IMR-90 (cell line): ENCODE results near the gene TANGO2. TPM values are rescaled to one million over a fixed set of nuclear protein-coding genes. Genes with fewer than 3 reads are reported as not detected.
A peak's percentile ranks its signal among the peaks of the same experiment; 100 is the strongest.

ENCODE experiments used
- ATAC-seq: fragments of 200-7000 bp; cut with Tn5 transposase; 2 replicates; pipeline ENCODE4 v1.9.1; 2020; ENCODE audit warnings: low read depth, mild to moderate bottlenecking, moderate library complexity
- Bru-seq: library from RNA; stranded (reverse); fragments of 400-500 nt; gene quantifications from one replicate; lab custom pipeline; 2021; lab: Mats Ljungman, UMichigan
- BruChase-seq, 2 experiments: library from RNA; stranded (reverse); fragments of 400-500 nt; gene quantifications; one replicate each; lab custom pipeline; 2021; lab: Mats Ljungman, UMichigan
- BruUV-seq: library from RNA; stranded (reverse); fragments of 400-500 nt; replicated peaks from 2 replicates; lab custom pipeline; 2021; lab: Mats Ljungman, UMichigan
- CTCF ChIA-PET: fragments of 300-600 bp; formaldehyde crosslinking; extraction: SDS; loops from one replicate; lab custom pipeline; 2021; ENCODE audit warnings: antibody characterized with exemption; lab: Yijun Ruan, JAX
- POLR2A ChIA-PET: fragments of 300-600 bp; sonication (Branson Sonifier 250); formaldehyde crosslinking; loops from one replicate; lab custom pipeline; 2022; ENCODE audit warnings: antibody characterized with exemption; ENCODE audit not compliant: unreplicated experiment; lab: Charles Lee
- DNase-seq: peaks from one replicate; pipeline ENCODE4 v3.0.0; 2013
- H2AFZ ChIP-seq: replicated peaks from 2 replicates; pipeline ENCODE3; 2013; ENCODE audit warnings: low read length, mild to moderate bottlenecking; ENCODE audit not compliant: poor library complexity
- H2AK5ac ChIP-seq: 2 replicates; pipeline ENCODE4 v1.6.1; 2013; ENCODE audit warnings: low read depth, low read length, inconsistent platforms
- H2AK9ac ChIP-seq: replicated peaks from 2 replicates; pipeline ENCODE3; 2013; ENCODE audit warnings: mild to moderate bottlenecking, low read depth, low read length, moderate library complexity; ENCODE audit not compliant: poor library complexity
- H2BK120ac ChIP-seq: 2 replicates; pipeline ENCODE4 v1.6.1; 2013; ENCODE audit warnings: low read depth, low read length, inconsistent platforms
- H2BK15ac ChIP-seq: 3 replicates; pipeline ENCODE4 v1.6.1; 2013; ENCODE audit warnings: low read depth, low read length, inconsistent platforms
- H2BK20ac ChIP-seq: 2 replicates; pipeline ENCODE4 v1.6.1; 2013; ENCODE audit warnings: low read depth, mild to moderate bottlenecking, inconsistent platforms, low read length, moderate library complexity
- H2BK5ac ChIP-seq: 2 replicates; pipeline ENCODE4 v1.6.1; 2013; ENCODE audit warnings: mild to moderate bottlenecking, low read depth, low read length, inconsistent platforms; ENCODE audit not compliant: poor library complexity, severe bottlenecking
- H3K14ac ChIP-seq: replicated peaks from 2 replicates; pipeline ENCODE4 v1.6.1; 2013; ENCODE audit warnings: low read depth, low read length, inconsistent platforms
- H3K18ac ChIP-seq: 2 replicates; pipeline ENCODE4 v1.6.1; 2013; ENCODE audit warnings: low read depth, low read length, control low read depth
- H3K23ac ChIP-seq: 2 replicates; pipeline ENCODE4 v1.6.1; 2013; ENCODE audit warnings: low read depth, low read length, inconsistent platforms
- H3K27ac ChIP-seq: 2 replicates; pipeline ENCODE4 v1.5.1; 2013; ENCODE audit warnings: mild to moderate bottlenecking, control low read depth, low read length; ENCODE audit not compliant: insufficient read depth
- H3K27me3 ChIP-seq: 2 replicates; pipeline ENCODE4 v1.6.1; 2013; ENCODE audit warnings: low read length; ENCODE audit not compliant: control insufficient read depth, insufficient read depth
- H3K36me3 ChIP-seq: 2 replicates; pipeline ENCODE4 v1.6.1; 2013; ENCODE audit warnings: low read length, mixed read lengths; ENCODE audit not compliant: control insufficient read depth, insufficient read depth
- H3K4ac ChIP-seq: 2 replicates; pipeline ENCODE4 v1.6.1; 2013; ENCODE audit warnings: low read depth, low read length, inconsistent platforms
- H3K4me1 ChIP-seq: 2 replicates; pipeline ENCODE4 v1.6.1; 2013; ENCODE audit warnings: low read length, mixed read lengths; ENCODE audit not compliant: control insufficient read depth, insufficient read depth
- H3K4me2 ChIP-seq: 2 replicates; pipeline ENCODE4 v1.6.1; 2013; ENCODE audit warnings: low read depth, mild to moderate bottlenecking, control low read depth, low read length, moderate library complexity
- H3K4me3 ChIP-seq: 2 replicates; pipeline ENCODE4 v1.5.1; 2013; ENCODE audit warnings: low read depth, mild to moderate bottlenecking, control low read depth, low read length, moderate library complexity; ENCODE audit not compliant: insufficient read depth
- H3K56ac ChIP-seq: 2 replicates; pipeline ENCODE4 v1.6.1; 2013; ENCODE audit warnings: low read length, inconsistent platforms; ENCODE audit not compliant: insufficient read depth; ENCODE audit errors: extremely low read depth
- H3K79me1 ChIP-seq, 2 experiments: 2 replicates each; pipeline ENCODE4 v1.6.1; 2013; ENCODE audit warnings: low read length in 2 of 2, inconsistent platforms in 1 of 2, low read depth in 1 of 2
- H3K9ac ChIP-seq: 2 replicates; pipeline ENCODE4 v1.6.1; 2013; ENCODE audit warnings: low read depth, low read length, control low read depth
- H3K9me1 ChIP-seq: 2 replicates; pipeline ENCODE4 v1.6.1; 2013; ENCODE audit warnings: low read length, inconsistent platforms; ENCODE audit not compliant: insufficient read depth
- H3K9me3 ChIP-seq: 2 replicates; pipeline ENCODE4 v1.6.1; 2013; ENCODE audit warnings: low read length; ENCODE audit not compliant: control insufficient read depth, insufficient read depth
- H4K20me1 ChIP-seq: 2 replicates; pipeline ENCODE4 v1.6.1; 2013; ENCODE audit warnings: low read length, inconsistent platforms; ENCODE audit not compliant: insufficient read depth
- H4K5ac ChIP-seq: 2 replicates; pipeline ENCODE4 v1.6.1; 2013; ENCODE audit warnings: mild to moderate bottlenecking, low read depth, low read length, control low read depth
- H4K8ac ChIP-seq, 2 experiments: 2 replicates each; pipeline ENCODE4 v1.6.1; 2013; ENCODE audit warnings: low read depth in 2 of 2, low read length in 2 of 2, control low read depth in 1 of 2, inconsistent platforms in 1 of 2
- H4K91ac ChIP-seq: 2 replicates; pipeline ENCODE4 v1.6.1; 2013; ENCODE audit warnings: low read depth, low read length, inconsistent platforms; ENCODE audit not compliant: insufficient read depth
- CEBPB ChIP-seq: IDR thresholded peaks from 2 replicates; pipeline ENCODE4 v1.6.1; 2012; ENCODE audit warnings: low read depth, low read length, improper control_type of control experiment
- MAZ ChIP-seq: IDR thresholded peaks from 2 replicates; pipeline ENCODE4 v1.6.1; 2012; ENCODE audit warnings: low read depth, mild to moderate bottlenecking, low read length, improper control_type of control experiment, moderate library complexity, borderline replicate concordance
- POLR2A ChIP-seq: IDR thresholded peaks from 2 replicates; pipeline ENCODE4 v1.6.1; 2012; ENCODE audit warnings: mild to moderate bottlenecking, low read depth, low read length
- WGBS, 2 experiments: methylation state at CpG; one replicate each; pipeline versions ENCODE4 v1.1.5 to v1.1.7; 2013; ENCODE audit warnings: missing lambda C conversion rate in 2 of 2; ENCODE audit not compliant: insufficient read length in 1 of 2; ENCODE audit errors: extremely low coverage in 2 of 2; 5-methylcytosine and 5-hydroxymethylcytosine counted together
- dilution Hi-C: fragments of 300-500 bp; cut with HindIII; formaldehyde crosslinking; loops from one replicate; pipeline ENCODE4 v1.14.3; 2018; ENCODE audit warnings: low sequenced_read_pairs; ENCODE audit not compliant: unreplicated experiment
- in situ Hi-C: fragments of 300-500 bp; cut with MboI; formaldehyde crosslinking; loops from 3 replicates; pipeline ENCODE4 v1.14.3; 2019; ENCODE audit warnings: low sequenced_read_pairs, inconsistent platforms, mixed read lengths
- intact Hi-C: fragments of 100-400 bp; cut with micrococcal nuclease; formaldehyde crosslinking; loops from 2 replicates; pipeline ENCODE4 v1.10.0; 2022
- long read RNA-seq: library from polyadenylated mRNA; unstranded; transcript quantifications from one replicate; pipeline ENCODE4 v2.0.0, GENCODE V29; 2021; ENCODE audit not compliant: unreplicated experiment
- polyA plus RNA-seq, 3 experiments: library from polyadenylated mRNA; depleted of rRNA; stranded (reverse); fragments of >200 nt; gene quantifications; 2 replicates each; pipeline ENCODE4 v1.2.3, GENCODE V29; 2012; ENCODE audit warnings: low replicate concordance in 1 of 3
- total RNA-seq: library from RNA; depleted of rRNA; stranded (reverse); fragments of >200 nt; gene quantifications from 2 replicates; pipeline ENCODE4 v1.2.3, GENCODE V29; 2012; rRNA removed

TANGO2 gene, protein sequence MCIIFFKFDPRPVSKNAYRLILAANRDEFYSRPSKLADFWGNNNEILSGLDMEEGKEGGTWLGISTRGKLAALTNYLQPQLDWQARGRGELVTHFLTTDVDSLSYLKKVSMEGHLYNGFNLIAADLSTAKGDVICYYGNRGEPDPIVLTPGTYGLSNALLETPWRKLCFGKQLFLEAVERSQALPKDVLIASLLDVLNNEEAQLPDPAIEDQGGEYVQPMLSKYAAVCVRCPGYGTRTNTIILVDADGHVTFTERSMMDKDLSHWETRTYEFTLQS
- total RNA-seq (60.5 and 75.1 TPM in 2 replicates), polyA plus RNA-seq (2012; rRNA removed) (43.2 and 45.1 TPM in 2 replicates), Bru-seq, nascent RNA (percentile 69 among the genes with signal in this experiment), BruChase-seq, experiment 1, labeled RNA remaining after a 6-hour chase (percentile 75 among the genes with signal in this experiment), BruChase-seq, experiment 2, labeled RNA remaining after a 2-hour chase (percentile 76 among the genes with signal in this experiment)
- polyA plus RNA-seq (2012; cell fraction: cytosol; rRNA removed): 33.0 and 52.8 TPM in 2 replicates
- 45.9 and 91.8 TPM in 2 replicates for polyA plus RNA-seq (2012; cell fraction: nucleus; rRNA removed; ENCODE audit: low replicate concordance)
- long read RNA-seq, transcript TANGO2-201 (9 exons, 2,273 nt): major isoform, 6 of 46 reads
- long read RNA-seq, partial matches to known transcripts: 7 of 46 reads
- long read RNA-seq, other reads (novel, unspliced or antisense): 30 of 46 reads

DNA sequence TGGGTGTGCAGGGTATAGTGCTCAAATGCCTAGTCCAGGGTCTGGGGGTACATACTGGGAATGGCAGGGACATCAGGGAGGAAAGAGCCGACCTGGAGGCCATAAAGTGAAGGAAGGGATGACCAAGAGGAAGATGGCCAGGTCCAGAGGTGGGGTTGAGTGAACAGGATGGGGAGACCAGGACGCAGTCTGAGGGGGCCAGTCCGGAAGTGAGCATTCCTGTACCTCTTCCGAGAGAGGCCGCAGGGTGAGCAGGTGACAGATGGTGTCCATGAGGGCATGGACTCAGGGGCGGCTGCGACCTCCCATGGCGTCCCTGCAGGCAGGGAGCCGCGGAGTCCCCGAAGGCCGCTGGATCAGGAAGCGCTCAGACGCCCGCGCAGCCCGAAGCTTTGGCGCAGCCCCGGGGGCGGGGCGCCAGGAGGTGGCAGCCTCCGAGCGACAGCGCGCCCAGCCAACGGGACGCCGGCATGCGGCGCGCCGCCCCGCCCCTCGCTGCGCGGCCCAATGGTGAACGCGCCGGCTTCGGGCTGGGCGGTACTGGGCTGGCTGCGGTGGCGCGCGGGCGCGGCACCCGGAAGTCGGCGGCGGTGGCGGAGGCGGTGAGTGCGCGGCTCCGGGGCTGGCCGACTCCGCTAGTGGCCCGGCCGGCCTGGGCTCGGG is at the start of gene TANGO2:
Gene TANGO2, plus strand, starts transcription at position 578 of the 663 bp plus-strand sequence. CDS start 15,689 bp downstream, outside the sequence.
- peak within 1 kb of the TSS; percentile 99 for H3K4ac ChIP-seq

More for the DNA sequence above, at the start of gene TANGO2:
- Histone ChIP-seq H3K27ac (peak within 1 kb of the TSS; percentile 70), H2BK120ac (peak within 1 kb of the TSS; percentile 86), H2AFZ (peak within 1 kb of the TSS; percentile 98), H3K4me1 (peaks cover 14% of the 10 kb centered on the region), H3K56ac (peak within 1 kb of the TSS; percentile 58; the same call in 1 of the 2 replicates), H2AK5ac (peak within 1 kb of the TSS; percentile 94), H4K8ac (peak within 1 kb of the TSS; percentile 78 to 100), H3K9me3 (no peaks in the 10 kb centered on the region), H2BK20ac (no peak within 1 kb of the TSS), H3K23ac (peak within 1 kb of the TSS; percentile 97), H4K91ac (peak within 1 kb of the TSS; percentile 90), H3K36me3 (peaks cover 3% of the 10 kb centered on the region; the same call in 1 of the 2 replicates), H2AK9ac (peak within 1 kb of the TSS; percentile 97), H3K27me3 (peaks cover 17% of the 10 kb centered on the region; the same call in 1 of the 2 replicates), H4K5ac (peak within 1 kb of the TSS; percentile 99), H3K18ac (peak within 1 kb of the TSS; percentile 44), H3K4me3 (peak within 1 kb of the TSS; percentile 64), H3K4me2 (peak within 1 kb of the TSS; percentile 94), H4K20me1 (peaks cover 38% of the 10 kb centered on the region), H3K9me1 (peaks cover 34% of the 10 kb centered on the region), H3K14ac (peak within 1 kb of the TSS; percentile 100), H3K9ac (peak within 1 kb of the TSS; percentile 86), H2BK5ac (peak within 1 kb of the TSS; percentile 51), H2BK15ac (no peak within 1 kb of the TSS), H3K79me1 (peaks cover 12 to 50% of the 10 kb centered on the region in 2 experiments)
- intact Hi-C loops: no loop called here
- dilution Hi-C loops: no loop called here
- ATAC-seq (peak; percentile 96), DNase-seq (peak; percentile 86)
- 1% methylated on average over 35 of the region's 61 CpGs; no CpG with 5 or more reads in 1 of the 2 experiments for WGBS, 2 experiments
- ChIA-PET POLR2A (interaction anchor here (0.6 kb wide), 2 partner anchors 96 to 742 kb away, joined by 3 to 5 read pairs; partner anchors contain the start of gene TRMT2A), CTCF (no interaction called here)
- in situ Hi-C loops: no loop called here
- TF ChIP-seq CEBPB (no peak), POLR2A (peak; percentile 88), MAZ (peak; percentile 61)
- BruUV-seq: no TSS peak
